Measurements from ENCODE around the gene SPC25.

DNA sequence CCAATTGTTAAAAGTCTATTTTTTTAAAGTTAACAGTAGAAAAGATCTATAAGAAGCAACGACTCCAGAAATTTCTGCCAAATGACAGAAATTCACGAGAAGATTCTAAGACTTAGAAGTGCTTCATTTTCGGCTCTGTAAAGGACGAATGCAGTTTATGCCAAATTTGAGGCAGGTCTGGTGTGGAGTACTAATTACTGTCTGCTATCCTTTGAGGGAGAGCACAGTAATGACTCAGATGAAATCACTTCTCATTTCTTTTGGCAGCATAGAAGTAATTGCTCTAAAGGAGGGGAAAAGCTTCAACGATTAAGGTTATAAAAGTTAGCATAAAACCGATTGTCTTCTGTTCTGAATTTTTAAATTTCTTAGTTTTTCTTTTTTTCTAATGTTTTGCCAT lies 22.2 kb upstream of the SPC25 start:
- TF ChIP-seq, protein P1, sequence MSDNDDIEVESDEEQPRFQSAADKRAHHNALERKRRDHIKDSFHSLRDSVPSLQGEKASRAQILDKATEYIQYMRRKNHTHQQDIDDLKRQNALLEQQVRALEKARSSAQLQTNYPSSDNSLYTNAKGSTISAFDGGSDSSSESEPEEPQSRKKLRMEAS (IDR thresholded peaks at IDR 0.05; ENCODE audit: low read depth, low read length): no peak
- TF ChIP-seq JUND (IDR thresholded peaks at IDR 0.05; ENCODE audit: low read depth, low read length): no peak
- TF ChIP-seq YY1 (IDR thresholded peaks at IDR 0.05; ENCODE audit: low read depth, low read length): no peak
- no peak for TF ChIP-seq MXI1 (IDR thresholded peaks at IDR 0.05; ENCODE audit: low read depth, low read length)
- no peak for TF ChIP-seq EP300 (IDR thresholded peaks at IDR 0.05; ENCODE audit: borderline replicate concordance in 1 of 2, control insufficient read depth in 1 of 2, low read depth in 2 of 2, low read length in 2 of 2)
- TF ChIP-seq, protein P2, sequence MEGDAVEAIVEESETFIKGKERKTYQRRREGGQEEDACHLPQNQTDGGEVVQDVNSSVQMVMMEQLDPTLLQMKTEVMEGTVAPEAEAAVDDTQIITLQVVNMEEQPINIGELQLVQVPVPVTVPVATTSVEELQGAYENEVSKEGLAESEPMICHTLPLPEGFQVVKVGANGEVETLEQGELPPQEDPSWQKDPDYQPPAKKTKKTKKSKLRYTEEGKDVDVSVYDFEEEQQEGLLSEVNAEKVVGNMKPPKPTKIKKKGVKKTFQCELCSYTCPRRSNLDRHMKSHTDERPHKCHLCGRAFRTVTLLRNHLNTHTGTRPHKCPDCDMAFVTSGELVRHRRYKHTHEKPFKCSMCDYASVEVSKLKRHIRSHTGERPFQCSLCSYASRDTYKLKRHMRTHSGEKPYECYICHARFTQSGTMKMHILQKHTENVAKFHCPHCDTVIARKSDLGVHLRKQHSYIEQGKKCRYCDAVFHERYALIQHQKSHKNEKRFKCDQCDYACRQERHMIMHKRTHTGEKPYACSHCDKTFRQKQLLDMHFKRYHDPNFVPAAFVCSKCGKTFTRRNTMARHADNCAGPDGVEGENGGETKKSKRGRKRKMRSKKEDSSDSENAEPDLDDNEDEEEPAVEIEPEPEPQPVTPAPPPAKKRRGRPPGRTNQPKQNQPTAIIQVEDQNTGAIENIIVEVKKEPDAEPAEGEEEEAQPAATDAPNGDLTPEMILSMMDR (IDR thresholded peaks at IDR 0.05 in 2 of 3, conservative IDR thresholded peaks at IDR 0.05 in 1 of 3; ENCODE audit: control insufficient read depth in 2 of 3, extremely low read depth in 1 of 3, insufficient read depth in 1 of 3, low read depth in 3 of 3, low read length in 3 of 3): no peak
- TF ChIP-seq FOXM1 (IDR thresholded peaks at IDR 0.05; ENCODE audit: low read depth, low read length): no peak
- TF ChIP-seq EZH2 (IDR thresholded peaks at IDR 0.05; ENCODE audit: borderline replicate concordance, control insufficient read depth, low read depth, low read length): no peak
- TF ChIP-seq CHD2 (IDR thresholded peaks at IDR 0.05; ENCODE audit: borderline replicate concordance, low read depth, low read length): no peak
